Measurements from ENCODE around the gene AIP.
A peak's percentile ranks its signal among the peaks of the same experiment; 100 is the strongest.
"Not testable (repeated sequence)": the region's sequence is repeated elsewhere in the genome, so short reads cannot be mapped to it uniquely, and the experiment has no call there.

The AIP gene

DNA sequence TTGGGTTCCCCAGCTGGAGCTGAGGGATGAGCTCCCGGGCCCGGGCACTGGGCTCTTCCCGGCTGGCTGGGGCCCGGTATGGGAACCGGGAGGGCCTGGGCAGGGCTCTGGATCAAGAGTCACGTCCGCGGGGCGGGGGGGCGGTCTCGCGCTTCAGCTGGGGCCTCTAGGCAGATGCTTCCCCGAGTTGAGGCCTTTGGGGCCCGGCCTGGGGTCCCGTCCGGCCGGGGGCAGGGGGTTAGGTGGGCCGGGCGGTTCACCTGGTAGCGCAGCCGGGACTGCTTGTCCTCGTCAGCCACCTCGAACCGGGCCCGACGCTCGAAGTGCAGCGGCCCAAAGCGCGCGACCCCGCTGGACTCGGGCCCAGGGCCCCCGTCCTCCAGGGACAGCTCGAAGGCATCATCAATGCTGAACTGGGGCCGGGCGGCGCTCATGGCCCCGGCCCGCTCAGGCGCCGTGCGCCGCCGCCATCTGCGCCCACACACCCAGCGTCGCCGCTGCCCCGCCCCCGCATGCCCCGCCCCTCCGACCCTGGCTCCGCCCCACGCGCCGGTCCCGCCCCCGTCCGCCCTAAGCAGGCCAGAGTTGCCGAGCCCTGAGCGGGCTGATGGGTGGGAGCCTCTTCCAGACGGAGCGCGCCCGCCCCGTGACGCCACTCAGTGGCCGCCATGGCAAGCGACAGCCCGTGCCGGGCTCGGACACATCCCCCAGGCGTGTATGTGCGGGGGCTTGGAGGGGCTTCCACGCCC, 13.9 kb upstream of the AIP start, which contains the start of gene TMEM134:
Gene TMEM134 (minus strand): TSS at position 493 of the 749 bp plus-strand sequence. CDS start 59 bp downstream, at position 434.
- peak; percentile 89 to 90 for DNase-seq (ENCODE audit: low read depth in 2 of 2)

DNA sequence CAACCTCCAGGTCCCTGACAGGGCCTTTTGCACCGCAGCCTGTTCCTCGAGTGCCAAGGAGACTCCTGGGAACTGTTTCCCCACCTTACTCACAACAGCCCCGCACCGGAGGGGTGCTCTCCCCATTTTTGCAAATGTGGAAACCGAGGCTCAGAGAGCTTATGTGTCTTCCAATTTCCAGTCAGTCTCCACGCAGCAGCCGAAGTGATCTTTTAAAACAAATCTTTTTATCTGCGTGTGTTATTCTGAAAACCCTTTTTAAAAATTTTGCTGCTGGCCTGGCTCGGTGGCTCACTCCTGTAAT, 13.4 kb upstream of the AIP start:
- DNase-seq (ENCODE audit: low read depth in 2 of 2): no peak

- DNase-seq (ENCODE audit: low read depth in 2 of 2): no peak
These were observed 12.4 kb upstream of the AIP start for GRCh38 chr11:67470337-67471002.

GRCh38 chr11:67472882-67473281, 9.9 kb upstream of the AIP start:
- no peak for DNase-seq (ENCODE audit: low read depth in 2 of 2)

GRCh38 chr11:67476692-67477091, 6.1 kb upstream of the AIP start:
- not testable (repeated sequence) for DNase-seq (ENCODE audit: low read depth in 2 of 2)

DNA sequence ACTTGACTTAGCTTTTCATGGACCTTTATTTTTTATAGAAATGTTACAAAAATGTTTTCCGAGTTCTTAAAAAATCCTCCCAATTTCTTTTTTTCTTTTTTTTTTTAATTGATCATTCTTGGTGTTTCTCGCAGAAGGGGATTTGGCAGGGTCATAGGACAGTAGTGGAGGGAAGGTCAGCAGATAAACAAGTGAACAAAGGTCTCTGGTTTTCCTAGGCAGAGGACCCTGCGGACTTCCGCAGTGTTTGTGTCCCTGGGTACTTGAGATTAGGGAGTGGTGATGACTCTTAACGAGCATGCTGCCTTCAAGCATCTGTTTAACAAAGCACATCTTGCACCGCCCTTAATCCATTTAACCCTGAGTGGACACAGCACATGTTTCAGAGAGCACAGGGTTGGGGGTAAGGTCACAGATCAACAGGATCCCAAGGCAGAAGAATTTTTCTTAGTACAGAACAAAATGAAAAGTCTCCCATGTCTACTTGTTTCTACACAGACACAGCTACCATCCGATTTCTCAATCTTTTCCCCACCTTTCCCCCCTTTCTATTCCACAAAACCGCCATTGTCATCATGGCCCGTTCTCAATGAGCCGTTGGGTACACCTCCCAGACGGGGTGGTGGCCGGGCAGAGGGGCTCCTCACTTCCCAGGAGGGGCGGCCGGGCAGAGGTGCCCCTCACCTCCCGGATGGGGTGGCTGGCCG, 5.3 kb upstream of the AIP start:
- not testable (repeated sequence) for DNase-seq (ENCODE audit: low read depth in 2 of 2)

GRCh38 chr11:67482275-67482826, 475 bp upstream of the AIP start:
- DNase-seq (ENCODE audit: low read depth in 2 of 2): no peak

- no peak for DNase-seq (ENCODE audit: low read depth in 2 of 2)
These were observed 1.2 kb downstream of the AIP start for GRCh38 chr11:67483831-67484665.

GRCh38 chr11:67484847-67485311, 2.1 kb downstream of the AIP start:
- DNase-seq (ENCODE audit: low read depth in 2 of 2): peak; percentile 72

DNA sequence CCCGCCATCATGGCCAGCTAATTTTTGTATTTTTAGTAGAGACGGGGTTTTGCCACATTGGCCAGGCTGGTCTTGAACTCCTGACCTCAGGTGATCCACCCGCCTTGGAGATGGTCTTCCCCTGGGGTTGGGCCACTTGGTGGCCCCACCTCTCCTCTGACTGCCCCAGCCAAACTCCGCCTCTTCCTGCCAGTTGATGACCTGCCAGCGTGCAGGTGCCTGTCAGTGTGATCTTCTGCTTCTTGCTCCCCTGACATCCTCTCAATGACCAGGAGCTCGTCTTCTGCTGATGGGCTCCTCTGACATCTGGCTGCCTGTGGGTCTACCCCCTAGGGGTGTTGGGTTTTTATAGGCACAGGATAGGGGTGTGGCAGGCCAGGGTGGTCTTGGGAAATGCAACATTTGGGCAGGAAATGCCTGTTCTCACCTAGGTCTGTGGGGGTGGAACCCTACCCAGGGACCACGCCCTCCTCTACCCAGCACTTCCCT, 3.1 kb downstream of the AIP start:
- peak in 1 of 2 donors; percentile 48 for DNase-seq (ENCODE audit: low read depth in 2 of 2)

GRCh38 chr11:67486481-67487195, 3.8 kb downstream of the AIP start:
- DNase-seq (ENCODE audit: low read depth in 2 of 2): peak in 1 of 2 donors; percentile 43

DNA sequence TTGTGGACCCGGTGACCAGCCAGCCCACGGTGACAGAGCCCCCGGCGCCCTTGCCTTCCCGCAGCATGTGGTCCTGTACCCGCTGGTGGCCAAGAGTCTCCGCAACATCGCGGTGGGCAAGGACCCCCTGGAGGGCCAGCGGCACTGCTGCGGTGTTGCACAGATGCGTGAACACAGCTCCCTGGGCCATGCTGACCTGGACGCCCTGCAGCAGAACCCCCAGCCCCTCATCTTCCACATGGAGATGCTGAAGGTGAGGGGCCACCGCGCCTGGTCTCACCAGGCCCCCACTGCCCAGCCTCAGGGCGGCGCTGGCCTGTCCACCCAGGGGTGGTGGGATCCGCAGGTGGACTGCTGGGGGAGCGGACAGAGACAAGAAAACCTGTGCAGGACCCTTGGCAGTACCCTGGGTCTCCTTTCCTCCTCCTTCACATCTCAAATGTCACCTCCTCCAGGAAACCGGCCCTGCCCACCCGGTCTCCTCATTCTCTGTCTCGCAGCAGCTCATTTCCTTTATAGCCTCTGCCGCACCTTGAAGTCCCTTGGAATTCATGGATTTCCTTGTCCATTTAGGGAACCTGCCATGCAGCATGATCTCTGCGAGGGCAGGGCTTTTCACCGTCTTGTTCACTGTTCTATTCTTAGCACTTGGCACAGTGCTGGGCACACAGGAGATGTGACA, 6.5 kb downstream of the AIP start:
- no peak for DNase-seq (ENCODE audit: low read depth in 2 of 2)

DNA sequence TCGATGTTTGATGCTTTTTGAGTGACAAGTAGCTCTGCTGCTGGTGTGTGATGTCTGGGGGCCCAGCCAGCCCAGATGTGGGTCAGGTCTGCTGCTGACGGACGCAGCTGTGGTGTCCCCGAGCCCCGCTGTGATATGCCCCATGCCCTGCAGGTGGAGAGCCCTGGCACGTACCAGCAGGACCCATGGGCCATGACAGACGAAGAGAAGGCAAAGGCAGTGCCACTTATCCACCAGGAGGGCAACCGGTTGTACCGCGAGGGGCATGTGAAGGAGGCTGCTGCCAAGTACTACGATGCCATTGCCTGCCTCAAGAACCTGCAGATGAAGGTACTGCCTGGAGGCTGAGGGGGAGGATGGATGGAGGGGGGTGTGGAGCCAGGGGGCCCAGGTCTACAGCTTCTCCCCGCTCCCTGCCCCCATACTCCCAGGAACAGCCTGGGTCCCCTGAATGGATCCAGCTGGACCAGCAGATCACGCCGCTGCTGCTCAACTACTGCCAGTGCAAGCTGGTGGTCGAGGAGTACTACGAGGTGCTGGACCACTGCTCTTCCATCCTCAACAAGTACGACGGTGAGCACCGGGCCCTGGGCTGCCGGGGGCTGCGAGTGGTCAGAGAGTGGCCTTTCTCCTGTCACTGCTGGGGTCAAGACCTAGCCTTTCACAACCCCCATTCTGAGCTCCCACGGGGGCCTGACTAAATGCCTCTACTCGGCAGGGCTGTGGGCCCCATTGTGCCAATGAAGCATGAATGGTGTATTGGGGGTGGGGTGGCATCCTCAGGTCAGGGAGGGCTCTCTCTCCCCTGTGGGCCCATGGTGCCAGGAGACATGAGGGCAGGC, 7.3 kb downstream of the AIP start:
- DNase-seq (ENCODE audit: low read depth in 2 of 2): no peak

- no peak for DNase-seq (ENCODE audit: low read depth in 2 of 2)
These were observed 7.9 kb downstream of the AIP start for GRCh38 chr11:67490727-67491065.

DNA sequence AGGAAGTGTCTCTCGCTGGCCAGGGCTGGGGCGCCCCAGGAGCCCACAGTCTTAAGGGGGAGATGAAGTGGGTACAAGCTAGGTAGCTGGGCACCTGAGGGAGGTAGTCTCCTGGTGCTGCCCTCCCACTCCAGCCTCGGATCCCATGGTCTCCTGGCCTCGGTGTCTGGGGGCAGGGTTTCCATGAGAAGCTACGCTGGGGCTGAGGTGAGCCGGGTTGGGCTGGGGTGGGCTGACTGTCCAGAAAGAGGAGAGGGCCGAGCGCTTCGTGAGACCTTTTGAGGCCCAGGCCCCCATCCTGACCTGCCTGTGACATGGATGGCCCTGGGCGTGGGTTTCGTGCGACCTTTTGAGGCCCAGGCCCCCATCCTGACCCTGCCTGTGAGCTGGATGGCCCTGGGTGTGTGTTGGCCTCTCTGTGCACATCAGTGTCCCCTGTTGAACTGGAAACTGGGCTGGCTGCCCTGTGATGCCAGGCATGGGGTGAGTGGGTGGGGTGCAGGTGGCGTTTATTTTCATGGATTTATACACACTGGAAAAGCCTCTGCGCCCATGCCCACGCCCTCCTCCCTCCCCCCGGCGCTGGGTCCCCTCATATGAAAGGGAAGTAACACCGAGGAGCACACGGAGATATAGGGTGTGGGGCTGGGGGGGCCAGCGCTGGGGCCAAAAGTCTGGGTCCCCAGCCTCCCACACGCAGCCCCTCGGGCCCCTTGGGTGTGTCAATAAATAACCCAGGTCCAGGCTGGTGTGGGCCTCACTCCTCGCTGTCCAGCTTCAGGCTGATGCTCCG, 8.6 kb downstream of the AIP start:
- no peak for DNase-seq (ENCODE audit: low read depth in 2 of 2)

- DNase-seq (ENCODE audit: low read depth in 2 of 2): no peak
These were observed 9.4 kb downstream of the AIP start for GRCh38 chr11:67492069-67492727.

DNA sequence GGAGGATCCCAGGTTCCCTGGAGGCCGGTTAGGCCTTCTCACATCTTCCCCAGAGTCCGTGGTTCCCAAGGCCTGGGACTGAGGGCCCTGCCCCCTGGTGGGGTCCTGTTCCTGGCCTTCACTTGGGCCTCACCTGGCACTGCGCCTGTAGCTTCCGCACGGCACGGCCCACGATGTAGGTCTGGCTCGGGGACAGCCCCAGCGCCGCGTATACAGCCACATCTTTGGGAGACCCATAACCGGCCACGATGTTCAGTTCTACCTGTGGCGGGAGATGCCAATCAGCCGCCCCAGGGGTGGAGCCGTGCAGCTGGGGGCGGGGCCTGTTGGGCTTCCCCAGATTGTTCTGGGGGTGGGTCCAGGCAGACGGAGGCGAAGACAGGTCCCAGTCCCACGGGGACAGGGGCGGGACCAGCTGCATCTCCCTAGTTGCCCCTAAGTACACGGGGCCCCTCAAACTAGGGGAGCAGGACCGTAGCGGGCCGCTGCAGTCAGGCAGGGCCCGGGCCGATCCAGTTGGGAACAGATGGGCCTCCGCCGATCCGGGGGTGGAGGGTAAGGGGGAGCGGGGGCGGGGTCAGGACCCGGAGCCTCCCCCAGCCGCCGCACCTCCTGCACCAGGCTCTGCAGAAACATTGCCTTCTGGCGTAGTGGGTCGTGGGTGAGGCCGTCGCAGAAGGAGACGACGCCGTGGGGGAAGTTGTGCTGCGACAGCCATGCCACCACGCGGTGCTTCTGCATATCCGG, 10.1 kb downstream of the AIP start:
- no peak for DNase-seq (ENCODE audit: low read depth in 2 of 2)
